ENCODE measurements around the gene CRIM1.

The CRIM1 gene

GRCh38 chr2:36415381-36416022, 59.9 kb downstream of the CRIM1 start:
- no peaks in the 10 kb centered on the region for H3K27me3 ChIP-seq
- intact Hi-C loops (cut with DNase I; ENCODE audit: low total_unique reads) = loop anchor here (10.0 kb wide), 1 partner anchor 51 kb away; no protein-coding TSS in a partner anchor
- H3K9me3 ChIP-seq = no peaks in the 10 kb centered on the region
- TF ChIP-seq, protein P1, sequence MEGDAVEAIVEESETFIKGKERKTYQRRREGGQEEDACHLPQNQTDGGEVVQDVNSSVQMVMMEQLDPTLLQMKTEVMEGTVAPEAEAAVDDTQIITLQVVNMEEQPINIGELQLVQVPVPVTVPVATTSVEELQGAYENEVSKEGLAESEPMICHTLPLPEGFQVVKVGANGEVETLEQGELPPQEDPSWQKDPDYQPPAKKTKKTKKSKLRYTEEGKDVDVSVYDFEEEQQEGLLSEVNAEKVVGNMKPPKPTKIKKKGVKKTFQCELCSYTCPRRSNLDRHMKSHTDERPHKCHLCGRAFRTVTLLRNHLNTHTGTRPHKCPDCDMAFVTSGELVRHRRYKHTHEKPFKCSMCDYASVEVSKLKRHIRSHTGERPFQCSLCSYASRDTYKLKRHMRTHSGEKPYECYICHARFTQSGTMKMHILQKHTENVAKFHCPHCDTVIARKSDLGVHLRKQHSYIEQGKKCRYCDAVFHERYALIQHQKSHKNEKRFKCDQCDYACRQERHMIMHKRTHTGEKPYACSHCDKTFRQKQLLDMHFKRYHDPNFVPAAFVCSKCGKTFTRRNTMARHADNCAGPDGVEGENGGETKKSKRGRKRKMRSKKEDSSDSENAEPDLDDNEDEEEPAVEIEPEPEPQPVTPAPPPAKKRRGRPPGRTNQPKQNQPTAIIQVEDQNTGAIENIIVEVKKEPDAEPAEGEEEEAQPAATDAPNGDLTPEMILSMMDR (IDR thresholded peaks at IDR 0.05) = no peak
- H3K4me1 ChIP-seq = peaks cover 0 to 100% (median 82%) of the 10 kb centered on the region in 4 donors
- DNase-seq = no peak
- no peak overlapping the region for H3K4me3 ChIP-seq
- H3K36me3 ChIP-seq = no peaks in the 10 kb centered on the region
- H3K27ac ChIP-seq = peak overlapping the region; percentile 64 to 74

DNA sequence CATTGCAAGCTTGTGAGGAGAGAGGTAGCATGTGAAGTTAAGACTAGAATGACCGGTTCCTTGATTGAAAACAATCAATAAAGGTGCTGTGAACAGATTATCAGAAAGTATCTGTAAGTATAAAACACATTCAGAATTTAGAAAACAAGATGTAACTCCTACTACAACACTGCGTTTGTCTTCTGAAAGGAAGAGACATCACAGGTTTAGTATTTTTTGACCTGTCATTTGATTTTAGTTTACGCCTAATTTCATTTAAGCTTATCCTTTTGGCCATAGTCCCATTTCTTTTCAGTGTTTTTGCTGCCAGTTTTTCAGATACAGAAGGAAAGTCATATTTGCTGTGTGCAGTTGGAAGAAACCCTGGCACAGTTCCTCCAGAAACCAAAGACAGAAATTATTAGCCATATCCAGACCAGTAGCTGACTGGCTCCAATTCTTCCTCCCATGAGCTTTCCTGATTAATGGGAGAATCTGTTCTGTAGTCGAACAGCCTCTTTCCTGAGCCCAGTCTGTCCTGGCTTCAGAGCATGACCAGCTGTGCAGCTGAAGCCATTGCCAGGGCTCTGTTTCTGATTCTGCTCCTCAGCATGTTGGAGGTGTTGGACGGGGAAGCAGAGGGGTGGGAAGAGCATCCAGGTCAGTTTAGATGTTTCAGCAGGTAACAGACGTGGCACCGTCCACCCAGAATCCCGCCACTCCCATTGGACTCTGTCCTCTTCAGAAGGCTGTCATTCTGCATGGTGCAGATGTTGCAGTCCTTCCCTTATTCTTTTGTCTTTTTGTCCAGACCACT, 61.0 kb downstream of the CRIM1 start:
- Histone ChIP-seq H3K4me1 (peaks cover 0 to 100% (median 82%) of the 10 kb centered on the region in 4 donors), H3K27me3 (no peaks in the 10 kb centered on the region), H3K4me3 (no peak overlapping the region), H3K9me3 (no peaks in the 10 kb centered on the region), H3K27ac (peak overlapping the region; percentile 64 to 74), H3K36me3 (no peaks in the 10 kb centered on the region)
- DNase-seq = no peak
- TF ChIP-seq, protein P1 (IDR thresholded peaks at IDR 0.05) = no peak
- intact Hi-C loops (cut with DNase I; ENCODE audit: low total_unique reads) = loop anchor here (10.0 kb wide), 1 partner anchor 52 kb away; no protein-coding TSS in a partner anchor

GRCh38 chr2:36420569-36421181, 65.1 kb downstream of the CRIM1 start:
- TF ChIP-seq, protein P1 (IDR thresholded peaks at IDR 0.05) = no peak
- Histone ChIP-seq H3K9me3 (no peaks in the 10 kb centered on the region), H3K4me3 (no peak overlapping the region), H3K27ac (peak overlapping the region; percentile 67 to 74), H3K27me3 (no peaks in the 10 kb centered on the region), H3K36me3 (no peaks in the 10 kb centered on the region), H3K4me1 (peaks cover 0 to 99% (median 61%) of the 10 kb centered on the region in 4 donors)
- DNase-seq = no peak
- intact Hi-C loops (cut with DNase I; ENCODE audit: low total_unique reads) = no loop called here

GRCh38 chr2:36421379-36421778, 65.8 kb downstream of the CRIM1 start:
- no peaks in the 10 kb centered on the region for H3K9me3 ChIP-seq
- H3K27me3 ChIP-seq = no peaks in the 10 kb centered on the region
- no peak for DNase-seq
- TF ChIP-seq, protein P1 (IDR thresholded peaks at IDR 0.05) = no peak
- peak overlapping the region; percentile 67 to 74 for H3K27ac ChIP-seq
- intact Hi-C loops (cut with DNase I; ENCODE audit: low total_unique reads) = no loop called here
- no peaks in the 10 kb centered on the region for H3K36me3 ChIP-seq
- no peak overlapping the region for H3K4me3 ChIP-seq
- peaks cover 0 to 99% (median 54%) of the 10 kb centered on the region in 4 donors for H3K4me1 ChIP-seq

- DNase-seq = no peak
- TF ChIP-seq, protein P1 (IDR thresholded peaks at IDR 0.05) = no peak
- intact Hi-C loops (cut with DNase I; ENCODE audit: low total_unique reads) = no loop called here
Observed at GRCh38 chr2:36423172-36423571, 67.6 kb downstream of the CRIM1 start.

More at GRCh38 chr2:36423172-36423571, 67.6 kb downstream of the CRIM1 start:
- Histone ChIP-seq H3K4me1 (peaks cover 0 to 99% (median 50%) of the 10 kb centered on the region in 4 donors), H3K9me3 (no peaks in the 10 kb centered on the region), H3K4me3 (no peak overlapping the region), H3K27ac (peak overlapping the region; percentile 5 to 74), H3K27me3 (no peaks in the 10 kb centered on the region), H3K36me3 (no peaks in the 10 kb centered on the region)
